HepG2 (cell line): ENCODE measurements around the gene TXNL4A. TPM values are rescaled to one million over a fixed set of nuclear protein-coding genes. Genes with fewer than 3 reads are reported as not detected.

Experiments
- ETV5 ChIP-seq: IDR thresholded peaks from 2 replicates; pipeline ENCODE4 v1.6.1; 2018; ENCODE audit warnings: missing biosample characterization, missing genetic modification reagents, inconsistent platforms, borderline replicate concordance
- KDM4B ChIP-seq: sonication (generic); formaldehyde crosslinking; IDR thresholded peaks from 2 replicates; pipeline ENCODE4 v1.4.0; 2020; ENCODE audit warnings: missing genetic modification reagents
- MAFK ChIP-seq, 2 experiments: IDR thresholded peaks in 1 of 2; conservative IDR thresholded peaks in 1 of 2; 2 replicates each; pipeline ENCODE4 v1.6.1; 2011; ENCODE audit warnings: improper control_type of control experiment in 2 of 2, low read length in 2 of 2
- MIER2 ChIP-seq: IDR thresholded peaks from 2 replicates; pipeline ENCODE4 v1.6.1; 2016; ENCODE audit warnings: missing biosample characterization, missing genetic modification reagents
- MLLT10 ChIP-seq: sonication (generic); formaldehyde crosslinking; IDR thresholded peaks from 2 replicates; pipeline ENCODE4 v1.4.0; 2020; ENCODE audit warnings: missing genetic modification reagents
- NCOA2 ChIP-seq: sonication (generic); formaldehyde crosslinking; IDR thresholded peaks from 2 replicates; pipeline ENCODE4 v1.8.0; 2022; ENCODE audit warnings: inconsistent platforms
- PHF5A ChIP-seq: IDR thresholded peaks from one replicate; pipeline ENCODE4 v1.6.1; 2018; ENCODE audit warnings: low read depth, missing genetic modification reagents; ENCODE audit not compliant: unreplicated experiment
- POLR2G ChIP-seq: fragments of 200-400 bp; formaldehyde crosslinking; IDR thresholded peaks from 2 replicates; pipeline ENCODE4 v1.6.1; 2018; ENCODE audit warnings: mild to moderate bottlenecking, low read depth, low read length, moderate library complexity
- PPARG ChIP-seq: conservative IDR thresholded peaks from 2 replicates; pipeline ENCODE4 v1.6.1; 2016; ENCODE audit warnings: missing biosample characterization, missing genetic modification reagents
- SOX13 ChIP-seq, 3 experiments: fragments of 450-650 bp in 1 of 3; sonication (generic) in 1 of 3; formaldehyde crosslinking in 1 of 3; IDR thresholded peaks in 2 of 3; conservative IDR thresholded peaks in 1 of 3; 2 replicates each; pipeline versions ENCODE4 v1.5.0 to v1.6.1; 2016 to 2020; ENCODE audit warnings: antibody characterized with exemption in 1 of 3, mild to moderate bottlenecking in 1 of 3, missing compliant biosample characterization in 1 of 3, missing genetic modification reagents in 1 of 3, moderate library complexity in 1 of 3
- TGIF2 ChIP-seq: IDR thresholded peaks from 2 replicates; pipeline ENCODE4 v1.6.1; 2016; ENCODE audit warnings: control low read depth, missing compliant biosample characterization
- THAP11 ChIP-seq: IDR thresholded peaks from 2 replicates; pipeline ENCODE4 v1.6.1; 2016; ENCODE audit warnings: missing biosample characterization, missing genetic modification reagents
- THYN1 ChIP-seq: sonication (generic); formaldehyde crosslinking; IDR thresholded peaks from 2 replicates; pipeline ENCODE4 v1.8.1; 2023; ENCODE audit warnings: low read depth, mild to moderate bottlenecking, moderate library complexity, missing genetic modification reagents, borderline replicate concordance
- TRIM24 ChIP-seq: sonication (generic); formaldehyde crosslinking; IDR thresholded peaks from 2 replicates; pipeline ENCODE4 v1.8.0; 2022; ENCODE audit warnings: mild to moderate bottlenecking, missing genetic modification reagents
- XBP1 ChIP-seq: sonication (generic); formaldehyde crosslinking; IDR thresholded peaks from 2 replicates; pipeline ENCODE4 v1.5.0; 2020; ENCODE audit warnings: missing genetic modification reagents
- ZMAT3 ChIP-seq: sonication (generic); formaldehyde crosslinking; conservative IDR thresholded peaks from 2 replicates; pipeline ENCODE4 v1.7.0; 2021; ENCODE audit warnings: missing genetic modification reagents
- ZNF24 ChIP-seq: fragments of 450-650 bp; IDR thresholded peaks from 2 replicates; pipeline ENCODE4 v1.6.1; 2017; ENCODE audit warnings: antibody characterized with exemption, mild to moderate bottlenecking
- ZNF33A ChIP-seq: sonication (generic); formaldehyde crosslinking; IDR thresholded peaks from 2 replicates; pipeline ENCODE4 v1.5.1; 2020; ENCODE audit warnings: missing genetic modification reagents, mild to moderate bottlenecking, moderate library complexity, borderline replicate concordance
- ZNF557 ChIP-seq: sonication (generic); formaldehyde crosslinking; IDR thresholded peaks from 2 replicates; pipeline ENCODE4 v1.4.0; 2020; ENCODE audit warnings: missing genetic modification reagents
- ZNF652 ChIP-seq: IDR thresholded peaks from 2 replicates; pipeline ENCODE4 v1.6.1; 2016; ENCODE audit warnings: low read depth, borderline replicate concordance
- ZNF775 ChIP-seq: sonication (generic); formaldehyde crosslinking; IDR thresholded peaks from 2 replicates; pipeline ENCODE4 v1.4.0; 2020; ENCODE audit warnings: missing genetic modification reagents, mild to moderate bottlenecking, moderate library complexity, borderline replicate concordance
- ZSCAN25 ChIP-seq: sonication (generic); formaldehyde crosslinking; IDR thresholded peaks from 2 replicates; pipeline ENCODE4 v1.8.0; 2022; ENCODE audit warnings: mild to moderate bottlenecking, missing genetic modification reagents
- polyA plus RNA-seq, 8 experiments: library from polyadenylated mRNA; depleted of rRNA in 3 of 8; stranded (reverse) in 7 of 8; unstranded in 1 of 8; fragments of >200 nt; fragmentation: Illumina TruSeq in 4 of 8; extraction: Trizol in 4 of 8; gene quantifications; 2 replicates each; pipeline versions ENCODE4 v1.2.1 to v1.2.3, GENCODE V29; 2011 to 2016; ENCODE audit warnings: low read depth in 4 of 8, missing spikeins in 1 of 8, mixed read lengths in 1 of 8; ENCODE audit not compliant: insufficient read depth in 1 of 8
- total RNA-seq, 5 experiments: library from RNA; depleted of rRNA; stranded (reverse); fragments of >200 nt; fragmentation: Illumina TruSeq; extraction: Trizol; gene quantifications; 2 replicates each; pipeline ENCODE4 v1.2.3, GENCODE V29; 2016; ENCODE audit warnings: low read depth in 1 of 5
- TF ChIP-seq, protein P1 (sequence below), 2 experiments: fragments of 450-650 bp in 1 of 2; sonication (generic) in 1 of 2; formaldehyde crosslinking; IDR thresholded peaks; 2 replicates each; pipeline versions ENCODE4 v1.5.0 to v1.8.0; 2020 to 2022; ENCODE audit warnings: mild to moderate bottlenecking in 1 of 2, missing genetic modification reagents in 1 of 2
- TF ChIP-seq, protein P2 (sequence below): IDR thresholded peaks from 2 replicates; pipeline ENCODE4 v1.6.1; 2012; ENCODE audit warnings: inconsistent platforms
- TF ChIP-seq, protein P3 (sequence below): sonication (generic); formaldehyde crosslinking; IDR thresholded peaks from 2 replicates; pipeline ENCODE4 v1.5.1; 2020; ENCODE audit warnings: missing genetic modification reagents, mild to moderate bottlenecking, borderline replicate concordance
- TF ChIP-seq, protein P4 (sequence below): sonication (generic); formaldehyde crosslinking; IDR thresholded peaks from 2 replicates; pipeline ENCODE4 v1.5.0; 2020; ENCODE audit warnings: mild to moderate bottlenecking, low read depth, missing genetic modification reagents, borderline replicate concordance
- TF ChIP-seq, protein P5 (sequence below): sonication (generic); formaldehyde crosslinking; IDR thresholded peaks from 2 replicates; pipeline ENCODE4 v1.8.1; 2023; ENCODE audit warnings: missing genetic modification reagents, inconsistent platforms, borderline replicate concordance

The TXNL4A gene
- total and polyA plus RNA-seq, 2 of the 13 experiments (the other 11 are each of a cell fraction or from before 2014, with no cell fraction given): 172 to 202 TPM

DNA sequence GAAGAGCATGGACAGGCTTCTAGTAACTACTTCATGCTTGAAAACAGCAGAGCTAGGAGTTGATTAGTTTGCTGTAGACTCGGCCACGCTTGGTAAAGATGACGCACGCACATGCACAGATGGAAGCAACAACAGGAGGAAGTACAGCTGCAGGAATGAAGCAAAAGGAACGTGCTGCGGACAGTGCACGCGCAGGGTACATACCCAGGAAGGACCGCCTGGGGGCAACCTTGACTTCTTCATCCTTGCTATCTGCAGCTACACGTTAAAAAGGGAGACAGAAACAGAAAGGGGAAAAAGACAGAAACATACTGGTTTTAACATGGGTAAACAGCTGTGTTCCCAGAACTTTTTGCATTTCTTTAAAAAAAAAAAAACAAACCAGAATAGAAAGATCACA lies 54.6 kb downstream of the TXNL4A start (continued):
- no peak for TF ChIP-seq SOX13 (IDR thresholded peaks at IDR 0.05)
- TF ChIP-seq SOX13 (CRISPR knock-in tag; conservative IDR thresholded peaks at IDR 0.05 in 1 of 2, IDR thresholded peaks at IDR 0.05 in 1 of 2): 0 out of 4 replicates have a peak, but pooled peaks of 1 of the 2 experiments have one; percentile 19
- TF ChIP-seq MAFK (conservative IDR thresholded peaks at IDR 0.05 in 1 of 2, IDR thresholded peaks at IDR 0.05 in 1 of 2; ENCODE audit: low read length in 2 of 2): no peak
- no peak for TF ChIP-seq ZNF652 (CRISPR knock-in tag)
- no peak for TF ChIP-seq ZNF24
- peak; percentile 61; the same call in 1 of the 2 replicates for TF ChIP-seq ETV5 (CRISPR knock-in tag)
- TF ChIP-seq NCOA2 (CRISPR knock-in tag): no peak
- TF ChIP-seq, protein P1, sequence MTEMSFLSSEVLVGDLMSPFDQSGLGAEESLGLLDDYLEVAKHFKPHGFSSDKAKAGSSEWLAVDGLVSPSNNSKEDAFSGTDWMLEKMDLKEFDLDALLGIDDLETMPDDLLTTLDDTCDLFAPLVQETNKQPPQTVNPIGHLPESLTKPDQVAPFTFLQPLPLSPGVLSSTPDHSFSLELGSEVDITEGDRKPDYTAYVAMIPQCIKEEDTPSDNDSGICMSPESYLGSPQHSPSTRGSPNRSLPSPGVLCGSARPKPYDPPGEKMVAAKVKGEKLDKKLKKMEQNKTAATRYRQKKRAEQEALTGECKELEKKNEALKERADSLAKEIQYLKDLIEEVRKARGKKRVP (CRISPR knock-in tag; IDR thresholded peaks at IDR 0.05): no peak
- TF ChIP-seq, protein P2, sequence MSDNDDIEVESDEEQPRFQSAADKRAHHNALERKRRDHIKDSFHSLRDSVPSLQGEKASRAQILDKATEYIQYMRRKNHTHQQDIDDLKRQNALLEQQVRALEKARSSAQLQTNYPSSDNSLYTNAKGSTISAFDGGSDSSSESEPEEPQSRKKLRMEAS: peak; percentile 82
- 0 out of 2 replicates have a peak, but pooled peaks have one; percentile 11 for TF ChIP-seq ZMAT3 (CRISPR knock-in tag)
- no peak for TF ChIP-seq MIER2 (CRISPR knock-in tag)
- TF ChIP-seq ZNF557 (CRISPR knock-in tag): no peak
- no peak; the same call in 1 of the 2 replicates for TF ChIP-seq PPARG (CRISPR knock-in tag)
- 0 out of 2 replicates have a peak, but pooled peaks have one; percentile 31 for TF ChIP-seq KDM4B (CRISPR knock-in tag)
- TF ChIP-seq, protein P3, sequence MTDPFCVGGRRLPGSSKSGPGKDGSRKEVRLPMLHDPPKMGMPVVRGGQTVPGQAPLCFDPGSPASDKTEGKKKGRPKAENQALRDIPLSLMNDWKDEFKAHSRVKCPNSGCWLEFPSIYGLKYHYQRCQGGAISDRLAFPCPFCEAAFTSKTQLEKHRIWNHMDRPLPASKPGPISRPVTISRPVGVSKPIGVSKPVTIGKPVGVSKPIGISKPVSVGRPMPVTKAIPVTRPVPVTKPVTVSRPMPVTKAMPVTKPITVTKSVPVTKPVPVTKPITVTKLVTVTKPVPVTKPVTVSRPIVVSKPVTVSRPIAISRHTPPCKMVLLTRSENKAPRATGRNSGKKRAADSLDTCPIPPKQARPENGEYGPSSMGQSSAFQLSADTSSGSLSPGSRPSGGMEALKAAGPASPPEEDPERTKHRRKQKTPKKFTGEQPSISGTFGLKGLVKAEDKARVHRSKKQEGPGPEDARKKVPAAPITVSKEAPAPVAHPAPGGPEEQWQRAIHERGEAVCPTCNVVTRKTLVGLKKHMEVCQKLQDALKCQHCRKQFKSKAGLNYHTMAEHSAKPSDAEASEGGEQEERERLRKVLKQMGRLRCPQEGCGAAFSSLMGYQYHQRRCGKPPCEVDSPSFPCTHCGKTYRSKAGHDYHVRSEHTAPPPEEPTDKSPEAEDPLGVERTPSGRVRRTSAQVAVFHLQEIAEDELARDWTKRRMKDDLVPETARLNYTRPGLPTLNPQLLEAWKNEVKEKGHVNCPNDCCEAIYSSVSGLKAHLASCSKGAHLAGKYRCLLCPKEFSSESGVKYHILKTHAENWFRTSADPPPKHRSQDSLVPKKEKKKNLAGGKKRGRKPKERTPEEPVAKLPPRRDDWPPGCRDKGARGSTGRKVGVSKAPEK: no peak
- no peak for TF ChIP-seq PHF5A (CRISPR knock-in tag)
- no peak for TF ChIP-seq POLR2G
- TF ChIP-seq, protein P4, sequence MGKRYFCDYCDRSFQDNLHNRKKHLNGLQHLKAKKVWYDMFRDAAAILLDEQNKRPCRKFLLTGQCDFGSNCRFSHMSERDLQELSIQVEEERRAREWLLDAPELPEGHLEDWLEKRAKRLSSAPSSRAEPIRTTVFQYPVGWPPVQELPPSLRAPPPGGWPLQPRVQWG (CRISPR knock-in tag): no peak
- no peak for TF ChIP-seq TRIM24 (CRISPR knock-in tag)
- TF ChIP-seq MLLT10: no peak
- TF ChIP-seq ZNF33A: no peak
- TF ChIP-seq THAP11 (CRISPR knock-in tag): peak; percentile 55; the same call in 1 of the 2 replicates
- TF ChIP-seq ZNF775: 0 out of 2 replicates have a peak, but pooled peaks have one; percentile 41
- TF ChIP-seq, protein P5, sequence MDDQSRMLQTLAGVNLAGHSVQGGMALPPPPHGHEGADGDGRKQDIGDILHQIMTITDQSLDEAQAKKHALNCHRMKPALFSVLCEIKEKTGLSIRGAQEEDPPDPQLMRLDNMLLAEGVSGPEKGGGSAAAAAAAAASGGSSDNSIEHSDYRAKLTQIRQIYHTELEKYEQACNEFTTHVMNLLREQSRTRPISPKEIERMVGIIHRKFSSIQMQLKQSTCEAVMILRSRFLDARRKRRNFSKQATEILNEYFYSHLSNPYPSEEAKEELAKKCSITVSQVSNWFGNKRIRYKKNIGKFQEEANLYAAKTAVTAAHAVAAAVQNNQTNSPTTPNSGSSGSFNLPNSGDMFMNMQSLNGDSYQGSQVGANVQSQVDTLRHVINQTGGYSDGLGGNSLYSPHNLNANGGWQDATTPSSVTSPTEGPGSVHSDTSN (CRISPR knock-in tag): no peak
- no peak for TF ChIP-seq XBP1
- TF ChIP-seq THYN1: no peak
- no peak for TF ChIP-seq ZSCAN25 (CRISPR knock-in tag)
- TF ChIP-seq TGIF2 (CRISPR knock-in tag): no peak
